Measurements from ENCODE around the gene DPY19L1.
A peak's percentile ranks its signal among the peaks of the same experiment; 100 is the strongest.
"Not testable (repeated sequence)": the region's sequence is repeated elsewhere in the genome, so short reads cannot be mapped to it uniquely, and the experiment has no call there.

Gene DPY19L1

DNA sequence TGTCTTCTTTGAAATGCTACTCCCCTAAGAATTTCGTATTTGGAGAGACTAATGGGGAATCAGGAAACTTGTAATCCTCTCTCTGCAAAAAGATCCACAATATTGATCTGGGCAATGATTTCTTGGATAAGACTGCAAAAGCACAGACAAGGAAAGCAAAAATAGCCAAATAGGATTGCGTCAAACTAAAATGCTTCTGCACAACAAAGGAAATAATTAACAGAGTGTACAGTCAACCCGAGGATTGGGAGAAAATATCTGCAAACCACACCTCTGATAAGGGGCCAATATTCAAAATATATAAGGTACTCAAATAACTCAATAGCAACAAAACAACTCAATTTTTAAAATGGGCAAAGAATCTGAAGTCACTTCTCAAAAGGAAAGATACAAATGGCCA lies 52.1 kb downstream of the DPY19L1 start:
- DNase-seq = not testable (repeated sequence)

DNA sequence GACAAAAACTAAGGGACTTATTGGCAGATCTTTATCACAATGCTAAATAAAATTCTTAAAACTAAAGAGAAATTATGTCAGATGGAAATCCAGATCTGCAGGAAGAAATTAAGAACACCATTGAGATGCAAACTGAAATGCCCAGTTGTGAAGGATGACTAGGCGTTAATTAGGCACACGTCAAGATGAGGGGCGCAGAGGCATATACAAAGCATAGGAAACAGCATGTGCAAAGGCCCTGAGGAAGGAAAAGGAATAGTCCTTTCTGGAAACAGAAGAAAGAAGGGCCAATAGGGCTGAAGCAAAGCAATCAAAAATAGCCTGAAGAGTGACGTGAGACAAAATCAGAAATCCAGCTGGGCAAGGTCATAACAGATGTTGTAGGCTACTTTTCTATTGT lies 53.1 kb downstream of the DPY19L1 start:
- not testable (repeated sequence) for DNase-seq

DNA sequence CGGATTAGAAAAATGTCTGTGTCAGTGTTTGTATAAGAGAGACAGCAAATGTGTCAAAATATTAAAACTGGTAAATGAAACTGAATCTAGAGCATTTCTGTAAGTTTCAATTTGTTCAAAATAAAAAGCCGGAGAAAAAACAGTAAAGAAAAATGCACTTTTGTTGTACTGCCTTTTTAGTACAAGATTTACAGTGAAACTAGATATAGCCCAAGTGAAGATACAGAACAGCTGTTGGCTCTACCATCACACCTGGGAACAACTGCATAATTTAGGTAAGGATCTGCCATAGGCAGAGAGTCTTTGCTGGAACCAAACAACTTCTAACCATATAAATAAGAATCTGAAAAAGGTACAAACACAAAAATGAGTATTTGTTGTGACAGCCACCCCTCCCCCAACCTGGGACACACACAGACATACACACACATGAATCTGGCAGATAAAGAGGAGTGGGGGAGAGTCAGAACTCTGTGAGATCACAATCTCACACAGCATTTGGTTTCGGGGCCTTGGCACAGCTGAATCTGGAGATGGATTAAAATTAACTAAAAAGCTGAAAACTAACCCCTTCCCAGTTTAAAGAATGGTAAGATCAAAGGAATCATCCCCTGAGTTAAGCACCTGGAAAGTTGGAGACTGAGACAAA lies 54.8 kb downstream of the DPY19L1 start:
- no peak for DNase-seq

DNA sequence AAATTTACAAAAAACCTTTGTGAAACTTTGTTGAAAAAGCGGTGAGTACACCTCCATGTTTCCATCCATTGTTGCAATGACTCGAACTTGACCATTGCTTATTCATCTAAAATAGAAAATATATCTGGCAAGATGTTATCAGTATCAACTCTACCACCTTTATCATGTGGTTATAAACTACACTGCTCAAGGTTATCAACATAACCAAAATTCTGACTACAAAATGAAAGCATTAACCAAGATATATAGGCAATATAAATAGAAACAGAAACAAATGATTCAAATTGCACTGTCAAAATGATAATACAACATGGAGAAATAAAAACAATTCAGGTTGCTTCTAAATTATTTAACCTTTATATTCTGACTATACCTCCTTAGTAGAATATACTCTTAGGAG lies 58.2 kb downstream of the DPY19L1 start:
- not testable (repeated sequence) for DNase-seq

DNA sequence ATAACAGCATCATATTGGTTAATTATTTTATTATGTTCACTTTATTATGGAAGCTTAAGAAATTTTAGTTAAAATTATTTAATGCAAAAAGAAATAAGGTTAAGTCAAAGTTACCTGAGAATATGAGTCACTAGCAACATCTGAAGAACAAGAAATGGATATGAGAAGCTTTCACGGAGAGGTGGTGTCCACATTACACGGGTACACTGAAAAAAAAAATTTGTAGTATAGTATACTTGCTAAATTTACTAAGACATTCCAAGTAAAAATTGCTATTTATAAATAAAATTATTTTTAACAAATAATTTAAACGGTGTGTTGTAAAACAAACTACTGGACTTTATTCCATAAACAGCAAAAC lies 63.9 kb downstream of the DPY19L1 start:
- no peak for DNase-seq

DNA sequence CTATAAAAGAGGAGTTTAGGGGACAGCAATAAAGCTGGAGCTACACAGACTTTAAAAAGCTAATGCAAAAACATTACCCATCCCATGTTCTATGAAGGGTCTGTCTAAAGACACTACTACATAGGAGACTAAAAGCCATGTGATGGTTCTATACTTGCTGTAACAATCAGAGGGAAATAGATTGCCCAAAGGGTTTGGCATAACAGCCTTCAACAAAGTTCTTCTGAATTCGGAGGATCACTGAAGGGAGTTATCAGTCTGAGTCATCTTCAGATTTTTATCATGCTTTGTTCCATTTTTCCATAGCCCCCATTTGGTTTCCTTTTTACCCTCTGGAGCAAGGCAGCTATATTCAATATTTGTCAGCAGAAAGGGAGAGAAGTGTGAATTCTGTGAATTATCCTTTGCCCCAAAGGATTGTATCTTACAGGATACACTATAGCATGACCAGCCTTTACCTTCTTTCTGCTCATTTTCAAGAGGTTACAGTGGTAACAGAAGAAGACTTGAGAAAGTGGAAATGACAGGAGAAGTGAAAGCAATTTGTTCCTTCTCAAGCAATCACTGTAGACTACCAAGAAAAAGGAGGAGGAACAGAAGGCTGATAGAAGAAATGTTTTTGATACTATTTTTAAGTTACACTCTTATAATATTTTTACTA lies 64.4 kb downstream of the DPY19L1 start:
- not testable (repeated sequence) for DNase-seq

DNA sequence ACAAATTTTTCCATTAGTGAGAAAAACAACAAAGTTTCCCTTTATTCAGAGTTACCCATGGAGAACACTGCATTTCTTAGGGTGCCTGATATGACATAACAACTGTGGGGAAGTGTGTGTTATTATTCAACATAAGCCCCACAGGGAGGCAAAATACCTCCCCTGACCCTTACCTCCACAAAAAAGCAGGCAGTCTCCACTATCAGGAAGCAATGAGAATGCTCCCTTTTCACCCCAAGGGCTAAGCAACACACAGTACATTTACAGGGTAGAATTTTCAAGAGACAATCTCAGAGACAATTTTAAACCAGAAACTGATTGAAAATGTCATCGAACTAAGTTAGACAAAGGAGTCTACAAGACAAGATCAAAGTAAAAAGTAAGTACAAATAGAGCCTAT lies 69.5 kb downstream of the DPY19L1 start:
- DNase-seq = not testable (repeated sequence)

DNA sequence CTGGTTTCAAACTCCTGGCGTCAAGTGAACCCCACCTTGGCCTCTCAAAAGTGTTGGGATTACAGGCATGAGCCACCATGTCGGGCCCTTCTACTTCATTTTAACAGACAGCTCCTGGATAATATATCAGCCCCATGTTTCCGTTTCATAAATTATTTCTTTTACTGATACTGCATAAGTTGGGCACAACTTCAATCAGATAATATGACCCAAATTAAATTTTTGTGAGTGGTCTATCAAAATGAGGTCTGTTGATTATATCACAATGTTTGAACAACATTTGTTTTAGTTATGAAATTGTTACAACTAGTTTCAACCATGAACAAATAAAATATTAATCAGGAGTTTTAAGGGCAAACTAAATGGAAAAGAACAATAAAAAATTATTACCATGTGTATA lies 70.8 kb downstream of the DPY19L1 start:
- not testable (repeated sequence) for DNase-seq

DNA sequence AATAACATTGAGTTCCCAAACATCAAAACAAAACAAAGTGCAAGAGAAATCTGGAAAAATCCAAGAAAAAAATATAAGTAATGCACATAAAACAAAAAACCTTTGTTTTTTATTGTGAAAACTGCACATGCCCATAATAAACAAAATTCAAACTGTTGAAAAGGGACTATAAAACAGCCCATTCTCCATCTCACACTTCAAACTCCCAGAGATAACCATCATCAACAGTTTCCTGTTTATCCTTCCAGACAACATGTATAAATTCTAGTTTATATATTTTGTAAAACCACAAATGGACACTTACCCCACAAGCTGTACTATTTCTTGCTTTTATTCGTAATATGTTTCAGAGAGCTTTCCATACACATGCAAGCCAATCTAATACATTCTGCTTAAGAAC lies 79.3 kb downstream of the DPY19L1 start:
- no peak for DNase-seq

DNA sequence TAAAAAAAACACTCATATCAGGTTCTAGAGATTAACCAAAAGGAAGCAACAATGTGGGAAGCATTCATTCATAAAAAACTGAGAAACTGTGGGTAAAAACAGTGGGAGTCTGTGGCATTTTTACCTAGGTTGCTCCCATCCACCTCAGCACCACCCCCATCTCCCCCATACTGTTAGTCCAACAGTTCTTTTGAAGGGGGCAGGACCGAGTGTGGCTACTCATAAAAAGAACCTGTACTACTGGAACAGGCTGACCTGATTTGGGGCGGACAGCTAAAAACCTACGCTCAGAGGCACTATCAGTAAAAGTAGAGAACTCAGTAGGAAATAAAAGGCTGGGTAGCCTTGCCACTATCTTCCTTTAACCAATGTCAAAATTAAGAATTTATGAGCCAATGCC lies 84.5 kb downstream of the DPY19L1 start:
- no peak for DNase-seq

DNA sequence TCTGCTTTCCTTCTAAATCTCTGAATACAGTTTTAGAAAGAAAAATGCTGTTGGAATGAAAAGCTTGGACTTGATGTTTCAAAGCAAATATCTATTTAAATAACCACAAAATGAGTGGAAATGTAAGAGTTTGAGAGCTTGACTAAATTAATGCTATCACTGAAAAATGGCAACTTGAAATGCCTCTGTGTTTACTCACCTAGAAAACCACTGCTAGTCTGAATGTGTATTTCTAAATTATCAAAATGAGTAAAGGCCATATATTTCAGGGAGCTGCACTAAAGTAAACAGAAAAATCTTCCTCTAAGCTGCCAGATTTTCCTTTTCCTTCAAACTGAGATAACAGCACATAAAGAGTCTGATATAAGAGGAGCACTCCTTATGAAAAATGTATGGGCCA lies 87.9 kb downstream of the DPY19L1 start:
- DNase-seq = no peak

DNA sequence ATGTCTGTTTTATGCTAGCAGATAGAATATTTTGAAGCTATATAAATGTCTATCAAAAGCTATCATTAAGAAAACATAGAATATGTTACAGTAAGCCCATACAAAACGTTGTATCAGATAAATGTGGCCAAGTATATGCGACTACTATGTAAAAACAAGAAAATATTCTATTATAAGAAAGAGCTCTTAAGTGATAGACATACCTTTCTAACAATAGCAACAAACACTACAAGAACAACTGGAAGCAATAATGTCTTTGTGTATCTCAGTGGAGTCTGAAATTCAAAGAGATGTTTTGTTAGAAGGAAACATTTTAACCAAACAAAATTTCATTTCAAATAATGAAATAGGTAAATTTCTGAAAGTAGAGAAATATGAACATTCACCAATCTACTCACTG lies 89.9 kb downstream of the DPY19L1 start:
- DNase-seq = not testable (repeated sequence)

DNA sequence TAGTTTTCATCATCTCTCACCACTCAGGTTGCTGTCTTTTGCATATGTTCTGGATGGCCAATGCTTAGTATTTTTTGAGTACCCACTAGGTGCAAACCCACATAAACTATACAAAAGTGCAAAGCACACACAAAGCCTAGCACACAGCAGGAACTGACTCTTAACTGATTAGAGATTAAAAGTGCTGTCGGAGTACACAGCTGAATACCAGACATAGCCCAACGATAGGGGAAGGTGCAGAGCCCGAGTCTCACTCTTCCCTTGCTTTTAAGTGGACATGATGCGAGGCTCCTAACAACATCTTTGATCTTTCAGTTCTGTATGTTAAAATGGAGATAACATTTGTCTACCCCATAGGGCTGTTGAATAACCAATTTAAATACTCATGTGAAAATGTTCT lies 90.8 kb downstream of the DPY19L1 start:
- DNase-seq = no peak

DNA sequence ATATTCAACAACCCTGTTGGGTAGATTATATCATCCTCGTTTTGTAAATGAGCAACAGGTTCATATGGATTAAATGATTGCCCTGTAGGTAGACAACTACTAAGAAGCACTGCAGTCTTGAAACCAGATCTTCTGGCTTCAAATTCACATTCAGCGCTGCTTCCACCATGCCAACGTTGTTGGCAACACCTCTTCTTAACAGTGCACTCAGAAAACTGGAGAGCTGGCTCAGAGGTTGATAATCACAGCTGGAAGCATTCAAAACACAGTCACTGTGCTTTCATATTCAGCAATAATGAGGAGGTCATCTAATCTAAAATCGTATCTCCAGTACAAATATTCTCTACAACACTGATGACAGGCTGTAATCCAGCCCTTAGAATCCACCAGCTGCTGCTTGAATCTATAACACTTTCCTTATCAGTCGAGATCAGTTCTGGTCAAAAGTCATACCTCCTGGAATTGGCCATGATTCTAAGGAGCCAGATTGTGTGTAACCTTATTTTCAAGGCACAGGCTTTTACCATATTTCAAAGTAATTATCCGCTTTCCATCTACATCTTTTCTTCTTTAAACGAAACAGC lies 91.3 kb downstream of the DPY19L1 start:
- DNase-seq = not testable (repeated sequence)

DNA sequence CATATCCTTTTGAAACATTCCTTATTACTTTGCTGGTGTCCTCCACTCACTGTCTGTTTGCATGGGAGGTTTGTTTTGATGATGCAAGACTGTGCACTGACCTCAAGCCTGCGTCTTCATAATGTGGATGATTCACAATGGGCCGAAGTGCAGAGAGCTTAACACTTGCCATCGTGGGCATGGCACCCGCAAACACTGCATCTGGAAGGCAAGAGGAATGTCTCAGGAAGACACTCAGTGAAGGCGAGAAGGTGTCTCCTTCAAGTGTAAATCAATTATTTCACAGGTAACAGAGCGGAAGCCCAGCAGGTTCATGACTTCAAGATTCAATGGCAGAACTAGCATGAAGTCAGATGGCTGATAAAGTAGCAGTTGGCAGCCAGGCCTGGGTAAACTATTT lies 98.1 kb downstream of the DPY19L1 start:
- no peak for DNase-seq

DNA sequence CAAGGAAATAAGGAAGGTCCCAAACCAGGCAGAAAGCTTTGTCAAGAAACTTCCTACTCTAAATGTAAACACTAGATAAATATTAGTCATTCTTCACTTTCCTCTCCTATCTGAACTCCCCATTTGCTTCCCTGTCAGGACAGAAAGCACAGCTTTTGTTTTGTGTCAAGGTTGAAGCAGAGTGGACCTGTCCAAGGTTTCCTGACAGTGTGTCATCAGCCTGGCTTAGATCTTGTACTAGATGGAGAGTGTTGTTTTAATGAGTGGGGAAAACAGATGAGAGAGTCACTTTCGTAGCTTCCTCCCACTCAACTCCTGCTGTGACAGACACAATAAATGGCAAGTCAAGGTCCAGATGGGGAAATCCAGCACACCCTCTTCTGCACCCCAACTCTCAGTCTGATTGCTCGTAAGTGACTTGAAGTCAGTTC lies 101.5 kb downstream of the DPY19L1 start:
- DNase-seq = not testable (repeated sequence)

DNA sequence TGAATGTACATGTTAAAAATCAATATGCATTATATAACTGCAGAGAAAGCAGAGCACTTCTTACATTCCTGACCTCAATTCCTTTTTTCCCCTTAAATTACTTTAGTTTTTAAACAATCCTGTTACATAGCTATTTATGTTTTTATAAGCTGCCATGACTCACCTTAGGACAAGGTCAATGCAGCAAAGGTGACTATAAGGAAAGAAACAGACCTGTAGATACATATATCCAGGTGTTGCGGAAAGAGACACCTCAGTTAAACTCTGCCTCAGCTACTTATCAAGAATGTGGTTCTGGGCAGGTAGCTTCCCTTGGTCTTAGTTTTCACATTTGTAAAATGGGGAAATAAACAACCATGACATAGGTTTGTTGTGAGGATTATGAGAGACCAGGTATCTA lies 105.5 kb downstream of the DPY19L1 start:
- no peak for DNase-seq

DNA sequence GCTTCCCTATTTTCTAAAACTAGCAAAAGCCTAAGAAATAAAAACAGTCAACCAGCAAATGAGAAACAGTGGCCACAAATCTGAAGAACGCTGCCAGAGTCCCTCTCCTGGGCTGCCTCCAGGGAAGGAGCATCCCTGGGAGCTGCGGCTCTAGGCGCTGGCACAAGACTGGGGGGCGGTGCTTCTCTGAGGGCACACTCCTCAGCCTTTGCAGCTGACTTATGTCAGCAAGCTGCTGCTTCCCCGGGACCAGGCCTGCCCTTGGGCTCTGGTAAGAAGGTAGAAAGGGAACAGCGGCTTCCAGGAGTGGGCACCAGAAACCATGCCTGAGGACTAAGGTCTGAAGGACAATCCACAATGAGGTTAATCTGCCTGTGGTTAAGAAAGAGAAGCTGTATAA lies 107.5 kb downstream of the DPY19L1 start:
- not testable (repeated sequence) for DNase-seq

DNA sequence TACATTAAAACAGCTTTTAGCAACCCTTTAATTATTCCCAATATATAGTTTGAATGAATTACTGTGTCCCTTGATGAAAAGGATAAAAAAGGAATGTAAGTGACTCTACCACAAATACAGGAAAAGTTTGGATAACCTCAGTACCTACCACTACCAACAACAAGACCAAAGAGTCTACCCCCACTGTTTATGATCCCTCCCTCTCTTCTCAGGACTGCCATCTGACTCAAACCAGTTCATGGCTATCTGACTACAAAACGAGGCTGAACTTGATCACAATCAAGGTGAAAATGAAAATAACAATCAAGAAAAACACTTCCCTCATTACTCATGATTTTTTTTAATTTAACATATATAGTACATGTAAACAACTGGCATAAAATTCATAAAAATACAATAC lies 108.7 kb downstream of the DPY19L1 start:
- DNase-seq = no peak

DNA sequence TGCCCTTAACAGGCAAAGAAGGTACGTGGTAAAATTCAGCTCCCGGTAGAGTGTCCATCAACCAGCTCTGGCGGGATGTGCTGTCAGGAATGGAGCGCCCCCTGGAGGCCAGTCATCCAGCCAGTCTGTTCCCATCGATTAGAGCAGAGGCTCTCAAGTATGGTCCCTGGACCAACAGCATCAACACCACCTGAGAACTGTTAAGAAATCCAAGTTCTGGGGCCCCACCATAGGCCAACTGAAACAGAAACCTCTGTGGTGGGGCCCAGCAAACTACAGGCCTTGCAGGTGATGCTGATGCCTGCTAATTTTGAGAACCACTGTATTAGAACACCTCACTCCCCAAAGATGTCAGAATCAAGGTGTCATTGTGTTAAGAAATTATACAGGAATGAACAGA lies 109.2 kb downstream of the DPY19L1 start:
- DNase-seq = peak; percentile 23

DNA sequence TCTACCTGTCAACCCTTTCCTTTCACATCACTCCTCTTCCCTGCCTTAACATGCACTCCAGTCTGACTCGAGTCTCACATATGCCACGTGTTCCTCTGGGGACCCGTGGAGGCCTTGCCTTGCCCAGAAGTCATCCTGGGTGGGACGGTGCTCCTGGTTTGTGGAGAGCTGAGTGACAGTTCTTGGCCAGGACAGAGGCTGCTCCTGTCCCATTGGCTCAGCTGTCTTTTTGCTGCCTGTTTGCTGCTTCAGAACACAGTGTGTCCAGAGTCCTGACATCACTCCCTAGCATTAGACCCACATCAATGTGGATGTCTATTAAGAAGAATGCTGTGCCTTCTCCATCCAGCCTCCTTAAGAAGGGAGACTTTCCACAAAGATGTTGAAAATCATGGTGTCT lies 116.8 kb downstream of the DPY19L1 start:
- not testable (repeated sequence) for DNase-seq

DNA sequence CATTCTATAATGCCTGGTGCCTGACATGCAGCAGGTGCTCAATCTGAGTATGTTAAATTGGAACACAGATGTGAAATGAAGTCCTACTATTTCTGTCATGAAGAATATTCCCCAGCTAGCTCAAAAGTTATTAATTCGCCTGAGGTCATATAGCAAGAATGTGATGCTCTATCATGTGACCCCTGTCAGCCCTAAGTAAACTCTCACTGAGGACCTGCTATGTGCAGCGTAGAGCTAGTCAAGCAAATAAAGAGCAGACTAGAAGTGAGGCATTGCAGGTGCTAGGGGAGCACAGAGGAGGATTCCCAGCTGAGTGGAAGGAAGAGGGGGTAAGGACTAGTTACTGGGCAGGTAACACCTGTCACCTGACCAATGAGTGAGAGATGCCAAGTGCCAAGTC lies 118.2 kb downstream of the DPY19L1 start:
- not testable (repeated sequence) for DNase-seq

DNA sequence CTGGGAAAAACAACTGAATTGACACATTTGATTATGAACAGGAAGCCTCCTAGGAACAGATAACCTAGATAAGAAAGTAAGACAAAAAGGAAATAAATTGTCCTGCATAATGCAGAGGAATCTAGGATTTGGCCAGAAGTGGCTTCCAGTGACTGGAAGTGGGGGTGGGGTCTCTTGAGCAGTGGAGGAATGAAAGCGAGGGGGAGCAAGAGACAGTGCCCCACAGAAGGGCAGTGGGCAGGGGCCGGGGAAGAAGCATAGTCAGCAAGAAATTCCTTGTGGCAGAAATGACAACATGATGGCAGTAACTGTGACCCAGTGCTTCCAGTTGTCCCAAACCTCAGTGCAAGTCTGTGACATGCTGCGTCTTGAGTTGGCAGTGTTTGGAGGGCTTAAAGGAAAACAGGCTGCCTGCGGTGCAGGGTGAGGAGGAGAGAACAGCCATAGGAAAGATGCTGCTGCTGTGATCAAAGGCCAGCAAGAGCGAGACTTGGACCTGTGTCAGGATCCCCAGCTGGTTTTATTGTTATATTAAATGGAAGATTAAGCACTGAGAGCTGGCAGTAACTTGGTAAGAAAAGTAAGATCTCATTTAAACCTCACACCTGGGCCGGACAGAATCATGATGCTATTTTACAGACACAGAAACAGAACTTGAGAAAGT lies 119.0 kb downstream of the DPY19L1 start:
- not testable (repeated sequence) for DNase-seq

DNA sequence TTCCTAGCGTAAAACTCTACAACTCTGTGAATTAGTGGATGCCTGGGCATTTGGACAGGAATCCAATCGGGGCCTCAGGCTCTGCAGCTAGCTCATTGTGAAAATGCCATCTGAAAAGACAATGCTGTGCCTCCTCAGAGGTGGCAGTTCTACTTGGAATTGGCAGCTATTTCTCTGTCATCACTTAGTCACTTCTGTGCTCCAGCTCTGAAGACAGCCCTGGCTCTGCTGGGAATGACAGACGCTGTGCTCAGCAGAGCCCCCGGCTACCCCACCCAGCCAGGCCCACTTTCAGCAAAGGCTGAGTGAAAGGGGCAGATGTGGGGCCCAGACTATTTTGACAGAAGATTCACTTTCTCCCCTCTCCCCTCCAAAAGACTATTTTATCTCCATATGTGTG lies 119.8 kb downstream of the DPY19L1 start:
- DNase-seq = not testable (repeated sequence)

Measured in femur (tissue), 1 donor.